K562 (cell line): ENCODE measurements around the gene SYNGR3. TPM values are rescaled to one million over a fixed set of nuclear protein-coding genes. Genes with fewer than 3 reads are reported as not detected.
A peak's percentile ranks its signal among the peaks of the same experiment; 100 is the strongest.

Source experiments
- ATAC-seq: fragments of 200-7000 bp; cut with Tn5 transposase; 3 replicates; pipeline ENCODE4 v1.9.1; 2020; ENCODE audit warnings: moderate library complexity
- BruUV-seq: library from RNA; stranded (reverse); fragments of 400-500 nt; replicated peaks from 2 replicates; lab custom pipeline; 2021; lab: Mats Ljungman, UMichigan
- CTCF ChIA-PET: fragments of 300-600 bp; formaldehyde crosslinking; extraction: SDS; loops from one replicate; lab custom pipeline; 2021; ENCODE audit warnings: low intra/inter-chr PET ratio; lab: Yijun Ruan, JAX
- POLR2A ChIA-PET: fragments of 300-600, 350-650 bp; sonication (Branson Sonifier 250); formaldehyde crosslinking; extraction: SDS; loops from one replicate; lab custom pipeline; 2021; ENCODE audit warnings: antibody characterized with exemption, inconsistent platforms; lab: Yijun Ruan, JAX
- DNase-seq, 4 experiments: peaks; one replicate each; pipeline versions ENCODE4 v3.0.0 to v3.0.0-alpha.2; 2011 to 2018; ENCODE audit warnings: low spot score in 3 of 4, mixed read lengths in 3 of 4; ENCODE audit errors: extremely low read depth in 1 of 4
- FAIRE-seq: peaks from 2 replicates; lab custom pipeline; 2011; peaks lifted over from hg19 to GRCh38; lab: Jason Lieb, UNC
- H2AFZ ChIP-seq: 2 replicates; pipeline ENCODE4 v1.6.0; 2011; ENCODE audit warnings: low read depth, low read length, control low read depth, inconsistent platforms
- H3K27ac ChIP-seq: fragments of 200-600 bp; 3 replicates; pipeline ENCODE4 v1.8.0; 2011; ENCODE audit warnings: low read depth, mild to moderate bottlenecking, control low read depth, inconsistent platforms, low read length, moderate library complexity, mixed read lengths; ENCODE audit errors: extremely low read depth
- H3K27me3 ChIP-seq, 2 experiments: fragments of 300-600 bp in 1 of 2; 2 replicates in 1 of 2; 3 replicates in 1 of 2; pipeline versions ENCODE4 v1.6.0 to v1.8.0; 2011; ENCODE audit warnings: inconsistent platforms in 2 of 2, low read length in 2 of 2, mild to moderate bottlenecking in 1 of 2, mixed read lengths in 1 of 2, moderate library complexity in 1 of 2; ENCODE audit not compliant: control insufficient read depth in 2 of 2, insufficient read depth in 2 of 2
- H3K36me3 ChIP-seq: fragments of 300-600 bp; 3 replicates; pipeline ENCODE4 v1.8.0; 2011; ENCODE audit warnings: mild to moderate bottlenecking, low read length, inconsistent platforms; ENCODE audit not compliant: control insufficient read depth, insufficient read depth
- H3K4me1 ChIP-seq, 2 experiments: fragments of 200-600 bp in 1 of 2; replicated peaks in 1 of 2; 2 replicates in 1 of 2; 3 replicates in 1 of 2; pipeline versions ENCODE4 v1.5.1 to v1.8.0; 2011; ENCODE audit warnings: inconsistent platforms in 2 of 2, low read length in 2 of 2, mild to moderate bottlenecking in 1 of 2, mixed read lengths in 1 of 2, moderate library complexity in 1 of 2; ENCODE audit not compliant: control insufficient read depth in 2 of 2, insufficient read depth in 2 of 2
- H3K4me2 ChIP-seq: 2 replicates; pipeline ENCODE4 v1.6.1; 2011; ENCODE audit warnings: low read length, control low read depth, inconsistent platforms, mixed read lengths; ENCODE audit not compliant: insufficient read depth
- H3K4me3 ChIP-seq: fragments of 200-600 bp; sonication (generic), shearing (Covaris generic); 2 replicates; pipeline ENCODE4 v1.5.1; 2016; ENCODE audit warnings: control low read depth, inconsistent platforms
- H3K79me2 ChIP-seq: fragments of 200-600 bp; 3 replicates; pipeline ENCODE4 v1.8.0; 2011; ENCODE audit warnings: low read length, inconsistent platforms; ENCODE audit not compliant: control insufficient read depth, insufficient read depth
- H3K9ac ChIP-seq, 2 experiments: 2 replicates each; pipeline versions ENCODE4 v1.6.0 to v1.6.1; 2011; ENCODE audit warnings: low read depth in 2 of 2, low read length in 2 of 2, control low read depth in 1 of 2, inconsistent platforms in 1 of 2, mild to moderate bottlenecking in 1 of 2, mixed read lengths in 1 of 2; ENCODE audit not compliant: insufficient read depth in 1 of 2
- H3K9me1 ChIP-seq: one replicate; pipeline ENCODE4 v1.6.0; 2011; ENCODE audit warnings: inconsistent platforms, mild to moderate bottlenecking, low read length, moderate library complexity; ENCODE audit not compliant: control insufficient read depth, insufficient read depth
- H3K9me3 ChIP-seq: replicated peaks from 2 replicates; pipeline ENCODE4 v1.5.1; 2011; ENCODE audit warnings: low read depth, low read length, inconsistent platforms; ENCODE audit not compliant: control insufficient read depth, insufficient read depth
- H4K20me1 ChIP-seq: replicated peaks from 2 replicates; pipeline ENCODE4 v1.6.1; 2011; ENCODE audit warnings: low read length, inconsistent platforms, mixed read lengths; ENCODE audit not compliant: control insufficient read depth, insufficient read depth
- CREB5 ChIP-seq: fragments of 250-450 bp; sonication (Bioruptor Pico); IDR thresholded peaks from 2 replicates; pipeline ENCODE4 v1.5.0; 2020; ENCODE audit warnings: mild to moderate bottlenecking
- CREM ChIP-seq: IDR thresholded peaks from 2 replicates; pipeline ENCODE4 v1.6.1; 2014; ENCODE audit warnings: antibody characterized with exemption, low read depth
- ETV1 ChIP-seq: fragments of 450-650 bp; conservative IDR thresholded peaks from 2 replicates; pipeline ENCODE4 v1.6.1; 2016; ENCODE audit warnings: missing genetic modification characterization, control low read depth, low read depth, missing compliant biosample characterization
- HDAC1 ChIP-seq, 2 experiments: fragments of 450-650 bp; IDR thresholded peaks; 2 replicates each; pipeline ENCODE4 v1.6.1; 2016 to 2017; ENCODE audit warnings: inconsistent platforms in 1 of 2, mild to moderate bottlenecking in 1 of 2, moderate library complexity in 1 of 2
- KLF10 ChIP-seq: fragments of 250-450 bp; sonication (Bioruptor Pico); IDR thresholded peaks from 2 replicates; pipeline ENCODE4 v1.6.1; 2021; ENCODE audit warnings: matching md5 sums
- RBFOX2 ChIP-seq: fragments of 200-400 bp; formaldehyde crosslinking; IDR thresholded peaks from 2 replicates; pipeline ENCODE4 v1.6.1; 2017; ENCODE audit warnings: low read depth, mild to moderate bottlenecking, low read length, moderate library complexity
- RCOR1 ChIP-seq, 2 experiments: IDR thresholded peaks; 2 replicates each; pipeline ENCODE4 v1.6.1; 2012; ENCODE audit warnings: low read depth in 2 of 2, low read length in 2 of 2, borderline replicate concordance in 1 of 2, improper control_type of control experiment in 1 of 2
- SMAD4 ChIP-seq: fragments of 250-450 bp; sonication (Bioruptor Pico); conservative IDR thresholded peaks from 2 replicates; pipeline ENCODE4 v1.8.0; 2021; ENCODE audit warnings: inconsistent platforms, mild to moderate bottlenecking, moderate library complexity
- YY1 ChIP-seq, 3 experiments: IDR thresholded peaks; 2 replicates each; pipeline ENCODE4 v1.6.1; 2011; ENCODE audit warnings: low read length in 2 of 3, mild to moderate bottlenecking in 2 of 3, moderate library complexity in 2 of 3, borderline replicate concordance in 1 of 3, control low read depth in 1 of 3, low read depth in 1 of 3; ENCODE audit not compliant: insufficient read depth in 3 of 3, insufficient replicate concordance in 2 of 3, control insufficient read depth in 1 of 3, insufficient read length in 1 of 3; ENCODE audit errors: extremely low read depth in 1 of 3
- ZFP36 ChIP-seq: fragments of 150-350 bp; IDR thresholded peaks from 2 replicates; pipeline ENCODE4 v1.6.1; 2018; ENCODE audit warnings: low read length, low read depth; ENCODE audit not compliant: partially characterized antibody
- ZFX ChIP-seq: sonication (generic); formaldehyde crosslinking; IDR thresholded peaks from 2 replicates; pipeline ENCODE4 v1.8.0; 2022; ENCODE audit warnings: mild to moderate bottlenecking, missing genetic modification reagents, moderate library complexity
- ZNF584 ChIP-seq: fragments of 200-800 bp; sonication (Bioruptor generic); IDR thresholded peaks from 2 replicates; pipeline ENCODE4 v1.6.1; 2016; ENCODE audit warnings: low read depth, mild to moderate bottlenecking, missing genetic modification characterization, missing compliant biosample characterization
- WGBS: fragments of 100-300 bp; shearing (Covaris generic); methylation state at CpG from one replicate; pipeline ENCODE4 v1.1.6; 2016; ENCODE audit warnings: low coverage, mixed read lengths; ENCODE audit not compliant: insufficient coverage; ENCODE audit errors: missing lambda C conversion rate; 5-methylcytosine and 5-hydroxymethylcytosine counted together
- in situ Hi-C: fragments of 300-500 bp; cut with MboI; formaldehyde crosslinking; loops from 4 replicates; pipeline ENCODE4 v1.15.0; 2018; ENCODE audit warnings: inconsistent platforms, mixed read lengths
- intact Hi-C: fragments of 100-400 bp; cut with micrococcal nuclease; formaldehyde crosslinking; loops from 2 replicates; pipeline ENCODE4 v1.14.2; 2022
- polyA plus RNA-seq, 8 experiments: library from polyadenylated mRNA; depleted of rRNA in 4 of 8; stranded (reverse) in 5 of 8; unstranded in 3 of 8; fragments of >200 nt; fragmentation: Nextera tagmentation in 2 of 8; fragmentation: Illumina TruSeq in 1 of 8; extraction: Ambion mirVana in 2 of 8; extraction: Trizol in 1 of 8; gene quantifications; 2 replicates each; pipeline versions ENCODE4 v1.2.1 to v1.2.3, GENCODE V29; 2011 to 2014; ENCODE audit warnings: inconsistent platforms in 1 of 8, missing spikeins in 1 of 8
- total RNA-seq, 7 experiments: library from RNA; depleted of rRNA in 6 of 7; stranded (reverse); fragments of >200 nt in 6 of 7; fragmentation: Illumina TruSeq in 2 of 7; extraction: Trizol in 2 of 7; gene quantifications; 2 replicates each; pipeline versions ENCODE4 v1.2.1 to v1.2.3, GENCODE V29; 2011 to 2021; ENCODE audit warnings: low replicate concordance in 1 of 7
- TF ChIP-seq, protein P1 (sequence below): sonication (generic); formaldehyde crosslinking; IDR thresholded peaks from 2 replicates; pipeline ENCODE4 v1.8.0; 2023; ENCODE audit warnings: mild to moderate bottlenecking, missing genetic modification reagents

SYNGR3 gene
- total and polyA plus RNA-seq, 9 of the 15 experiments (the other 6 are each of a cell fraction or from before 2014, with no cell fraction given), result 3.7 to 69.2 (median 36.3) TPM

- CTCF ChIA-PET, result interaction anchor here (0.7 to 2.1 kb wide), 5 partner anchors 24 to 132 kb away, joined by 3 to 15 read pairs (median 5); partner anchors contain the start of genes NTHL1, TRAF7 and TSC2
- 9% methylated on average over 30 of the region's 53 CpGs for WGBS
- peak overlapping the region; percentile 41 for H3K4me3 ChIP-seq
- H4K20me1 ChIP-seq, result 0 out of 2 replicates have a peak, but pooled peaks cover 7% of the 10 kb centered on the region
- peak; percentile 94 for FAIRE-seq
- no TSS peak for BruUV-seq
- peak; percentile 85 for ATAC-seq
- peaks cover 22 to 80% of the 10 kb centered on the region in 2 experiments; a peak in 4 of 5 replicates for H3K4me1 ChIP-seq
- peaks cover 15% of the 10 kb centered on the region for H3K79me2 ChIP-seq
- DNase-seq, result peak; percentile 90 to 96 (median 92)
- peak overlapping the region; percentile 76 for H3K27ac ChIP-seq
- H3K9me1 ChIP-seq, result no peaks in the 10 kb centered on the region
- H3K9me3 ChIP-seq, result no peaks in the 10 kb centered on the region
- intact Hi-C loops, result loop anchor here (1.0 to 5.0 kb wide), 2 partner anchors 117 to 244 kb away; partner anchors contain the start of gene RNPS1
- H3K27me3 ChIP-seq, result no peaks in the 10 kb centered on the region
- in situ Hi-C loops, result loop anchor here (5.0 kb wide), 1 partner anchor 119 kb away; no protein-coding TSS in a partner anchor
- no peaks in the 10 kb centered on the region for H3K36me3 ChIP-seq
- H2AFZ ChIP-seq, result peak overlapping the region; percentile 99
- POLR2A ChIA-PET, result interaction anchor here (0.6 to 3.3 kb wide), 3 partner anchors 9 to 131 kb away, joined by 4 to 35 read pairs (median 4); partner anchors contain the start of gene TRAF7
- peak overlapping the region; percentile 87 for H3K4me2 ChIP-seq
- H3K9ac ChIP-seq, result peak overlapping the region; percentile 48 to 89; a peak in 3 of 4 replicates
- no peak for TF ChIP-seq KLF10 (CRISPR knock-in tag)
- peak; percentile 72 for TF ChIP-seq CREM
- TF ChIP-seq, protein P1, sequence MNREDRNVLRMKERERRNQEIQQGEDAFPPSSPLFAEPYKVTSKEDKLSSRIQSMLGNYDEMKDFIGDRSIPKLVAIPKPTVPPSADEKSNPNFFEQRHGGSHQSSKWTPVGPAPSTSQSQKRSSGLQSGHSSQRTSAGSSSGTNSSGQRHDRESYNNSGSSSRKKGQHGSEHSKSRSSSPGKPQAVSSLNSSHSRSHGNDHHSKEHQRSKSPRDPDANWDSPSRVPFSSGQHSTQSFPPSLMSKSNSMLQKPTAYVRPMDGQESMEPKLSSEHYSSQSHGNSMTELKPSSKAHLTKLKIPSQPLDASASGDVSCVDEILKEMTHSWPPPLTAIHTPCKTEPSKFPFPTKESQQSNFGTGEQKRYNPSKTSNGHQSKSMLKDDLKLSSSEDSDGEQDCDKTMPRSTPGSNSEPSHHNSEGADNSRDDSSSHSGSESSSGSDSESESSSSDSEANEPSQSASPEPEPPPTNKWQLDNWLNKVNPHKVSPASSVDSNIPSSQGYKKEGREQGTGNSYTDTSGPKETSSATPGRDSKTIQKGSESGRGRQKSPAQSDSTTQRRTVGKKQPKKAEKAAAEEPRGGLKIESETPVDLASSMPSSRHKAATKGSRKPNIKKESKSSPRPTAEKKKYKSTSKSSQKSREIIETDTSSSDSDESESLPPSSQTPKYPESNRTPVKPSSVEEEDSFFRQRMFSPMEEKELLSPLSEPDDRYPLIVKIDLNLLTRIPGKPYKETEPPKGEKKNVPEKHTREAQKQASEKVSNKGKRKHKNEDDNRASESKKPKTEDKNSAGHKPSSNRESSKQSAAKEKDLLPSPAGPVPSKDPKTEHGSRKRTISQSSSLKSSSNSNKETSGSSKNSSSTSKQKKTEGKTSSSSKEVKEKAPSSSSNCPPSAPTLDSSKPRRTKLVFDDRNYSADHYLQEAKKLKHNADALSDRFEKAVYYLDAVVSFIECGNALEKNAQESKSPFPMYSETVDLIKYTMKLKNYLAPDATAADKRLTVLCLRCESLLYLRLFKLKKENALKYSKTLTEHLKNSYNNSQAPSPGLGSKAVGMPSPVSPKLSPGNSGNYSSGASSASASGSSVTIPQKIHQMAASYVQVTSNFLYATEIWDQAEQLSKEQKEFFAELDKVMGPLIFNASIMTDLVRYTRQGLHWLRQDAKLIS (CRISPR knock-in tag), result no peak
- no peak for TF ChIP-seq CREB5 (CRISPR knock-in tag)
- TF ChIP-seq ZNF584 (CRISPR knock-in tag), result no peak
- peak in 1 of 3 experiments; percentile 8 for TF ChIP-seq YY1 (IDR thresholded peaks at IDR 0.05; ENCODE audit: borderline replicate concordance in 1 of 3, control insufficient read depth in 1 of 3, extremely low read depth in 1 of 3, insufficient read depth in 3 of 3, insufficient read length in 1 of 3, insufficient replicate concordance in 2 of 3, low read depth in 1 of 3, low read length in 2 of 3)
- peak; percentile 79 for TF ChIP-seq ZFX
- 0 out of 4 replicates have a peak, but pooled peaks of 1 of the 2 experiments have one; percentile 15 for TF ChIP-seq HDAC1 (IDR thresholded peaks at IDR 0.05)
- TF ChIP-seq RBFOX2, result peak; percentile 66
- TF ChIP-seq SMAD4, result peak; percentile 44; the same call in 1 of the 2 replicates
- TF ChIP-seq RCOR1 (IDR thresholded peaks at IDR 0.05; ENCODE audit: borderline replicate concordance in 1 of 2, low read depth in 2 of 2, low read length in 2 of 2), result peak in 1 of 2 experiments; percentile 37; a peak in 1 of 4 replicates
- TF ChIP-seq ZFP36, result peak; percentile 14
- peak; percentile 58; the same call in 1 of the 2 replicates for TF ChIP-seq ETV1
These were observed 33.6 kb downstream of the SYNGR3 start for GRCh38 chr16:2023092-2024031.
